Measurements from ENCODE around the gene TRDN. TPM values are rescaled to one million over a fixed set of nuclear protein-coding genes. Genes with fewer than 3 reads are reported as not detected.
"Not testable (repeated sequence)": the region's sequence is repeated elsewhere in the genome, so short reads cannot be mapped to it uniquely, and the experiment has no call there.

TRDN gene
- total RNA-seq, 1 experiment from 2014 or later, result 10.4 TPM

DNA sequence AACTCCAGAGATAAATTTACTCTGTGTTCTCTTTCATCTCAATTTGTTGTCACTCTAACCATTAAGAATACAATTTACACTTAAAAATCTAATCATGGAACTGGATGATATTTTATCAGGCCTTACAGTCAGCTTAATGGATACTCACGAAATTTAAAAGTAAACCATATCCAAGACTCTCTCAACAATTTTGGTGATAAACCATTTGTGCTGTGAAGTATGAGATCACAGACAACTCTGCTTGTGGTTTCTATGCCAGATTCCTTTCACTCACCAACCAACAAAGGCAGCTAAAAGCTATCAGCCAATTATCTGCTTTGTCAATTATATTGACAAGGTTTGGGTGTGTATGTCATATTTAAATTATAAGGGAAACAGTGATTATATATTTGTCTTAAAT, 155.8 kb downstream of the TRDN start:
- Histone ChIP-seq H2BK120ac (ENCODE audit: low read depth, low read length, poor library complexity, severe bottlenecking) (no peak overlapping the region), H4K5ac (ENCODE audit: insufficient read length, low read depth, low read length) (no peak overlapping the region), H3K9me3 (ENCODE audit: control insufficient read depth, low read depth, low read length) (no peaks in the 10 kb centered on the region), H2BK20ac (ENCODE audit: low read depth, low read length, poor library complexity, severe bottlenecking) (no peak overlapping the region), H3K14ac (ENCODE audit: insufficient read depth, low read length) (no peak overlapping the region), H3K79me1 (ENCODE audit: insufficient read depth, low read depth, low read length, poor library complexity, severe bottlenecking) (no peaks in the 10 kb centered on the region), H2AK5ac (ENCODE audit: insufficient read length, low read length) (no peak overlapping the region), H3K4ac (ENCODE audit: low read depth, low read length) (no peak overlapping the region), H3K18ac (ENCODE audit: insufficient read length, low read depth, low read length) (no peak overlapping the region), H3K23ac (ENCODE audit: insufficient read length, low read depth, low read length) (no peak overlapping the region), H3K79me2 (ENCODE audit: insufficient read depth, low read length) (no peaks in the 10 kb centered on the region), H2BK5ac (ENCODE audit: insufficient read length, low read length) (no peak overlapping the region), H3K56ac (ENCODE audit: insufficient read length, low read depth, low read length) (no peak overlapping the region), H2BK12ac (ENCODE audit: insufficient read length, low read depth, low read length) (no peak overlapping the region), H4K91ac (ENCODE audit: insufficient read length, low read depth, low read length) (no peak overlapping the region), H3K27me3 (ENCODE audit: insufficient read depth, low read length) (no peaks in the 10 kb centered on the region), H3K23me2 (ENCODE audit: insufficient read length, low read depth, low read length, poor library complexity, severe bottlenecking) (no peaks in the 10 kb centered on the region), H4K8ac (replicated peaks; ENCODE audit: insufficient read length, low read depth, low read length) (no peak overlapping the region), H3K4me2 (ENCODE audit: insufficient read depth, insufficient read length, low read length) (no peak overlapping the region), H3K9ac (ENCODE audit: extremely low read depth, insufficient read length, low read length) (no peak overlapping the region), H2BK15ac (ENCODE audit: low read depth, low read length) (no peak overlapping the region), H3K27ac (ENCODE audit: insufficient read length, low read depth, low read length) (no peak overlapping the region), H4K20me1 (ENCODE audit: control insufficient read depth, insufficient read depth, insufficient read length) (no peaks in the 10 kb centered on the region), H2AFZ (ENCODE audit: low read length) (no peak overlapping the region), H3K4me1 (ENCODE audit: insufficient read depth, low read length) (no peaks in the 10 kb centered on the region), H3T11ph (ENCODE audit: low read length) (no peak overlapping the region)
- TF ChIP-seq, protein P1, sequence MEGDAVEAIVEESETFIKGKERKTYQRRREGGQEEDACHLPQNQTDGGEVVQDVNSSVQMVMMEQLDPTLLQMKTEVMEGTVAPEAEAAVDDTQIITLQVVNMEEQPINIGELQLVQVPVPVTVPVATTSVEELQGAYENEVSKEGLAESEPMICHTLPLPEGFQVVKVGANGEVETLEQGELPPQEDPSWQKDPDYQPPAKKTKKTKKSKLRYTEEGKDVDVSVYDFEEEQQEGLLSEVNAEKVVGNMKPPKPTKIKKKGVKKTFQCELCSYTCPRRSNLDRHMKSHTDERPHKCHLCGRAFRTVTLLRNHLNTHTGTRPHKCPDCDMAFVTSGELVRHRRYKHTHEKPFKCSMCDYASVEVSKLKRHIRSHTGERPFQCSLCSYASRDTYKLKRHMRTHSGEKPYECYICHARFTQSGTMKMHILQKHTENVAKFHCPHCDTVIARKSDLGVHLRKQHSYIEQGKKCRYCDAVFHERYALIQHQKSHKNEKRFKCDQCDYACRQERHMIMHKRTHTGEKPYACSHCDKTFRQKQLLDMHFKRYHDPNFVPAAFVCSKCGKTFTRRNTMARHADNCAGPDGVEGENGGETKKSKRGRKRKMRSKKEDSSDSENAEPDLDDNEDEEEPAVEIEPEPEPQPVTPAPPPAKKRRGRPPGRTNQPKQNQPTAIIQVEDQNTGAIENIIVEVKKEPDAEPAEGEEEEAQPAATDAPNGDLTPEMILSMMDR (conservative IDR thresholded peaks at IDR 0.05), result no peak
- Mint-ChIP-seq H3K4me1 (no peaks in the 10 kb centered on the region), H3K9me3 (no peaks in the 10 kb centered on the region), H3K4me3 (no peak overlapping the region), H3K36me3 (ENCODE audit: insufficient read depth in 1 of 3, low read depth in 3 of 3) (no peaks in the 10 kb centered on the region), H3K27ac (no peak overlapping the region), H3K27me3 (ENCODE audit: low read depth) (no peaks in the 10 kb centered on the region)
- no peak for DNase-seq
- WGBS (ENCODE audit: extremely low coverage, insufficient read length, low lambda C conversion rate), result no CpG with 5 or more reads among the region's 1 CpG

DNA sequence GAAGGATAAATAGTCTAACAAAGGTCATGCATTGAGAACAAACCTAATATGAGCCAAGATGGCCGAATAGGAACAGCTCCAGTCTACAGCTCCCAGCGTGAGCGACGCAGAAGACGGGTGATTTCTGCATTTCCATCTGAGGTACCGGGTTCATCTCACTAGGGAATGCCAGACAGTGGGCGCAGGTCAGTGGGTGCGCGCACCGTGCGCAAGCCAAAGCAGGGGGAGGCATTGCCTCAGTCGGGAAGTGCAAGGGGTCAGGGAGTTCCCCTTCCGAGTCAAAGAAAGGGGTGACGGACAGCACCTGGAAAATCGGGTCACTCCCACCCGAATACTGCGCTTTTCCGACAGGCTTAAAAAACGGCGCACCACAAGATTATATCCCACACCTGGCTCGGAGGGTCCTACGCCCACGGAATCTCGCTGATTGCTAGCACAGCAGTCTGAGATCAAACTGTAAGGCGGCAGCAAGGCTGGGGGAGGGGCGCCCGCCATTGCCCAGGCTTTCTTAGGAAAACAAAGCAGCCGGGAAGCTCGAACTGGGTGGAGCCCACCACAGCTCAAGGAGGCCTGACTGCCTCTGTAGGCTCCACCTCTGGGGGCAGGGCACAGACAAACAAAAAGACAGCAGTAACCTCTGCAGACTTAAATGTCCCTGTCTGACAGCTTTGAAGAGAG, 164.6 kb downstream of the TRDN start:
- not testable (repeated sequence) for H2BK12ac ChIP-seq (ENCODE audit: insufficient read length, low read depth, low read length); H3K4ac ChIP-seq (ENCODE audit: low read depth, low read length); H2BK15ac ChIP-seq (ENCODE audit: low read depth, low read length); H3T11ph ChIP-seq (ENCODE audit: low read length); H3K18ac ChIP-seq (ENCODE audit: insufficient read length, low read depth, low read length); H3K79me2 ChIP-seq (ENCODE audit: insufficient read depth, low read length); H2BK5ac ChIP-seq (ENCODE audit: insufficient read length, low read length); H4K20me1 ChIP-seq (ENCODE audit: control insufficient read depth, insufficient read depth, insufficient read length); H3K27ac ChIP-seq (ENCODE audit: insufficient read length, low read depth, low read length); H3K23ac ChIP-seq (ENCODE audit: insufficient read length, low read depth, low read length); H3K9me3 Mint-ChIP-seq; H2BK20ac ChIP-seq (ENCODE audit: low read depth, low read length, poor library complexity, severe bottlenecking); H3K9me3 ChIP-seq (ENCODE audit: control insufficient read depth, low read depth, low read length); H3K9ac ChIP-seq (ENCODE audit: extremely low read depth, insufficient read length, low read length); H4K8ac ChIP-seq (replicated peaks; ENCODE audit: insufficient read length, low read depth, low read length); H3K27me3 Mint-ChIP-seq (ENCODE audit: low read depth); H3K36me3 Mint-ChIP-seq (ENCODE audit: insufficient read depth in 1 of 3, low read depth in 3 of 3); H2AK5ac ChIP-seq (ENCODE audit: insufficient read length, low read length); H3K23me2 ChIP-seq (ENCODE audit: insufficient read length, low read depth, low read length, poor library complexity, severe bottlenecking); H3K79me1 ChIP-seq (ENCODE audit: insufficient read depth, low read depth, low read length, poor library complexity, severe bottlenecking); H3K4me2 ChIP-seq (ENCODE audit: insufficient read depth, insufficient read length, low read length); H4K91ac ChIP-seq (ENCODE audit: insufficient read length, low read depth, low read length); H2AFZ ChIP-seq (ENCODE audit: low read length); H3K56ac ChIP-seq (ENCODE audit: insufficient read length, low read depth, low read length); H3K27me3 ChIP-seq (ENCODE audit: insufficient read depth, low read length); H4K5ac ChIP-seq (ENCODE audit: insufficient read length, low read depth, low read length); H3K14ac ChIP-seq (ENCODE audit: insufficient read depth, low read length); H3K4me1 ChIP-seq (ENCODE audit: insufficient read depth, low read length); H2BK120ac ChIP-seq (ENCODE audit: low read depth, low read length, poor library complexity, severe bottlenecking); H3K4me1 Mint-ChIP-seq; DNase-seq
- Mint-ChIP-seq H3K27ac (peak overlapping the region in 2 of 3 experiments; percentile 92 to 96; a peak in 4 of 7 replicates), H3K4me3 (peak overlapping the region; percentile 35 to 55; a peak in 2 of 5 replicates)
- WGBS (ENCODE audit: extremely low coverage, insufficient read length, low lambda C conversion rate), result no CpG with 5 or more reads among the region's 29 CpGs
